Uterus (tissue), 2 donors: ENCODE results near the gene TEX14.

Experiments
- POLR2A ChIP-seq, 2 donors: fragments of 450-650 bp; IDR thresholded peaks; one replicate each; pipeline ENCODE4 v1.6.1; 2016; ENCODE audit warnings: antibody characterized with exemption in 2 of 2, mild to moderate bottlenecking in 1 of 2, moderate library complexity in 1 of 2
- TF ChIP-seq, protein P1 (sequence below), 4 experiments: fragments of 200-600 bp in 2 of 4; fragments of 450-650 bp in 2 of 4; sonication (generic) in 2 of 4; IDR thresholded peaks; one replicate each; pipeline ENCODE4 v1.5.1; 2016 to 2019; ENCODE audit warnings: antibody characterized with exemption in 4 of 4, mild to moderate bottlenecking in 2 of 4, moderate library complexity in 1 of 4

- TF ChIP-seq, protein P1, sequence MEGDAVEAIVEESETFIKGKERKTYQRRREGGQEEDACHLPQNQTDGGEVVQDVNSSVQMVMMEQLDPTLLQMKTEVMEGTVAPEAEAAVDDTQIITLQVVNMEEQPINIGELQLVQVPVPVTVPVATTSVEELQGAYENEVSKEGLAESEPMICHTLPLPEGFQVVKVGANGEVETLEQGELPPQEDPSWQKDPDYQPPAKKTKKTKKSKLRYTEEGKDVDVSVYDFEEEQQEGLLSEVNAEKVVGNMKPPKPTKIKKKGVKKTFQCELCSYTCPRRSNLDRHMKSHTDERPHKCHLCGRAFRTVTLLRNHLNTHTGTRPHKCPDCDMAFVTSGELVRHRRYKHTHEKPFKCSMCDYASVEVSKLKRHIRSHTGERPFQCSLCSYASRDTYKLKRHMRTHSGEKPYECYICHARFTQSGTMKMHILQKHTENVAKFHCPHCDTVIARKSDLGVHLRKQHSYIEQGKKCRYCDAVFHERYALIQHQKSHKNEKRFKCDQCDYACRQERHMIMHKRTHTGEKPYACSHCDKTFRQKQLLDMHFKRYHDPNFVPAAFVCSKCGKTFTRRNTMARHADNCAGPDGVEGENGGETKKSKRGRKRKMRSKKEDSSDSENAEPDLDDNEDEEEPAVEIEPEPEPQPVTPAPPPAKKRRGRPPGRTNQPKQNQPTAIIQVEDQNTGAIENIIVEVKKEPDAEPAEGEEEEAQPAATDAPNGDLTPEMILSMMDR (IDR thresholded peaks at IDR 0.05): no peak
- TF ChIP-seq POLR2A (IDR thresholded peaks at IDR 0.05): no peak
Observed at GRCh38 chr17:58614859-58615459, 76.9 kb downstream of the TEX14 start.
